K562 (cell line): Measurements from ENCODE around the gene NUP153. TPM values are rescaled to one million over a fixed set of nuclear protein-coding genes. Genes with fewer than 3 reads are reported as not detected.
A peak's percentile ranks its signal among the peaks of the same experiment; 100 is the strongest.

ENCODE experiments used
- ATAC-seq: fragments of 200-7000 bp; cut with Tn5 transposase; 3 replicates; pipeline ENCODE4 v1.9.1; 2020; ENCODE audit warnings: moderate library complexity
- BruUV-seq: library from RNA; stranded (reverse); fragments of 400-500 nt; replicated peaks from 2 replicates; lab custom pipeline; 2021; lab: Mats Ljungman, UMichigan
- CTCF ChIA-PET: fragments of 300-600 bp; formaldehyde crosslinking; extraction: SDS; loops from one replicate; lab custom pipeline; 2021; ENCODE audit warnings: low intra/inter-chr PET ratio; lab: Yijun Ruan, JAX
- POLR2A ChIA-PET: fragments of 300-600, 350-650 bp; sonication (Branson Sonifier 250); formaldehyde crosslinking; extraction: SDS; loops from one replicate; lab custom pipeline; 2021; ENCODE audit warnings: antibody characterized with exemption, inconsistent platforms; lab: Yijun Ruan, JAX
- DNase-seq, 4 experiments: peaks; one replicate each; pipeline versions ENCODE4 v3.0.0 to v3.0.0-alpha.2; 2011 to 2018; ENCODE audit warnings: low spot score in 3 of 4, mixed read lengths in 3 of 4; ENCODE audit errors: extremely low read depth in 1 of 4
- FAIRE-seq: peaks from 2 replicates; lab custom pipeline; 2011; peaks lifted over from hg19 to GRCh38; lab: Jason Lieb, UNC
- H2AFZ ChIP-seq: 2 replicates; pipeline ENCODE4 v1.6.0; 2011; ENCODE audit warnings: low read depth, low read length, control low read depth, inconsistent platforms
- H3K27ac ChIP-seq: fragments of 200-600 bp; 3 replicates; pipeline ENCODE4 v1.8.0; 2011; ENCODE audit warnings: low read depth, mild to moderate bottlenecking, control low read depth, inconsistent platforms, low read length, moderate library complexity, mixed read lengths; ENCODE audit errors: extremely low read depth
- H3K27me3 ChIP-seq, 2 experiments: fragments of 300-600 bp in 1 of 2; 2 replicates in 1 of 2; 3 replicates in 1 of 2; pipeline versions ENCODE4 v1.6.0 to v1.8.0; 2011; ENCODE audit warnings: inconsistent platforms in 2 of 2, low read length in 2 of 2, mild to moderate bottlenecking in 1 of 2, mixed read lengths in 1 of 2, moderate library complexity in 1 of 2; ENCODE audit not compliant: control insufficient read depth in 2 of 2, insufficient read depth in 2 of 2
- H3K36me3 ChIP-seq: fragments of 300-600 bp; 3 replicates; pipeline ENCODE4 v1.8.0; 2011; ENCODE audit warnings: mild to moderate bottlenecking, low read length, inconsistent platforms; ENCODE audit not compliant: control insufficient read depth, insufficient read depth
- H3K4me1 ChIP-seq, 2 experiments: fragments of 200-600 bp in 1 of 2; replicated peaks in 1 of 2; 2 replicates in 1 of 2; 3 replicates in 1 of 2; pipeline versions ENCODE4 v1.5.1 to v1.8.0; 2011; ENCODE audit warnings: inconsistent platforms in 2 of 2, low read length in 2 of 2, mild to moderate bottlenecking in 1 of 2, mixed read lengths in 1 of 2, moderate library complexity in 1 of 2; ENCODE audit not compliant: control insufficient read depth in 2 of 2, insufficient read depth in 2 of 2
- H3K4me2 ChIP-seq: 2 replicates; pipeline ENCODE4 v1.6.1; 2011; ENCODE audit warnings: low read length, control low read depth, inconsistent platforms, mixed read lengths; ENCODE audit not compliant: insufficient read depth
- H3K4me3 ChIP-seq: fragments of 200-600 bp; sonication (generic), shearing (Covaris generic); 2 replicates; pipeline ENCODE4 v1.5.1; 2016; ENCODE audit warnings: control low read depth, inconsistent platforms
- H3K79me2 ChIP-seq: fragments of 200-600 bp; 3 replicates; pipeline ENCODE4 v1.8.0; 2011; ENCODE audit warnings: low read length, inconsistent platforms; ENCODE audit not compliant: control insufficient read depth, insufficient read depth
- H3K9ac ChIP-seq, 2 experiments: 2 replicates each; pipeline versions ENCODE4 v1.6.0 to v1.6.1; 2011; ENCODE audit warnings: low read depth in 2 of 2, low read length in 2 of 2, control low read depth in 1 of 2, inconsistent platforms in 1 of 2, mild to moderate bottlenecking in 1 of 2, mixed read lengths in 1 of 2; ENCODE audit not compliant: insufficient read depth in 1 of 2
- H3K9me1 ChIP-seq: one replicate; pipeline ENCODE4 v1.6.0; 2011; ENCODE audit warnings: inconsistent platforms, mild to moderate bottlenecking, low read length, moderate library complexity; ENCODE audit not compliant: control insufficient read depth, insufficient read depth
- H3K9me3 ChIP-seq: replicated peaks from 2 replicates; pipeline ENCODE4 v1.5.1; 2011; ENCODE audit warnings: low read depth, low read length, inconsistent platforms; ENCODE audit not compliant: control insufficient read depth, insufficient read depth
- H4K20me1 ChIP-seq: replicated peaks from 2 replicates; pipeline ENCODE4 v1.6.1; 2011; ENCODE audit warnings: low read length, inconsistent platforms, mixed read lengths; ENCODE audit not compliant: control insufficient read depth, insufficient read depth
- ATF6 ChIP-seq: sonication (generic); formaldehyde crosslinking; IDR thresholded peaks from 2 replicates; pipeline ENCODE4 v1.4.0; 2020; ENCODE audit warnings: mild to moderate bottlenecking, missing genetic modification reagents
- ZNF239 ChIP-seq: fragments of 250-450 bp; sonication (Bioruptor Pico); IDR thresholded peaks from 2 replicates; pipeline ENCODE4 v1.4.0; 2020; ENCODE audit warnings: mild to moderate bottlenecking
- WGBS: fragments of 100-300 bp; shearing (Covaris generic); methylation state at CpG from one replicate; pipeline ENCODE4 v1.1.6; 2016; ENCODE audit warnings: low coverage, mixed read lengths; ENCODE audit not compliant: insufficient coverage; ENCODE audit errors: missing lambda C conversion rate; 5-methylcytosine and 5-hydroxymethylcytosine counted together
- in situ Hi-C: fragments of 300-500 bp; cut with MboI; formaldehyde crosslinking; loops from 4 replicates; pipeline ENCODE4 v1.15.0; 2018; ENCODE audit warnings: inconsistent platforms, mixed read lengths
- intact Hi-C: fragments of 100-400 bp; cut with micrococcal nuclease; formaldehyde crosslinking; loops from 2 replicates; pipeline ENCODE4 v1.14.2; 2022
- polyA plus RNA-seq, 8 experiments: library from polyadenylated mRNA; depleted of rRNA in 4 of 8; stranded (reverse) in 5 of 8; unstranded in 3 of 8; fragments of >200 nt; fragmentation: Nextera tagmentation in 2 of 8; fragmentation: Illumina TruSeq in 1 of 8; extraction: Ambion mirVana in 2 of 8; extraction: Trizol in 1 of 8; gene quantifications; 2 replicates each; pipeline versions ENCODE4 v1.2.1 to v1.2.3, GENCODE V29; 2011 to 2014; ENCODE audit warnings: inconsistent platforms in 1 of 8, missing spikeins in 1 of 8
- total RNA-seq, 7 experiments: library from RNA; depleted of rRNA in 6 of 7; stranded (reverse); fragments of >200 nt in 6 of 7; fragmentation: Illumina TruSeq in 2 of 7; extraction: Trizol in 2 of 7; gene quantifications; 2 replicates each; pipeline versions ENCODE4 v1.2.1 to v1.2.3, GENCODE V29; 2011 to 2021; ENCODE audit warnings: low replicate concordance in 1 of 7

NUP153 gene
- total and polyA plus RNA-seq, 9 of the 15 experiments (the other 6 are each of a cell fraction or from before 2014, with no cell fraction given), result 21.9 to 110 (median 84.8) TPM

DNA sequence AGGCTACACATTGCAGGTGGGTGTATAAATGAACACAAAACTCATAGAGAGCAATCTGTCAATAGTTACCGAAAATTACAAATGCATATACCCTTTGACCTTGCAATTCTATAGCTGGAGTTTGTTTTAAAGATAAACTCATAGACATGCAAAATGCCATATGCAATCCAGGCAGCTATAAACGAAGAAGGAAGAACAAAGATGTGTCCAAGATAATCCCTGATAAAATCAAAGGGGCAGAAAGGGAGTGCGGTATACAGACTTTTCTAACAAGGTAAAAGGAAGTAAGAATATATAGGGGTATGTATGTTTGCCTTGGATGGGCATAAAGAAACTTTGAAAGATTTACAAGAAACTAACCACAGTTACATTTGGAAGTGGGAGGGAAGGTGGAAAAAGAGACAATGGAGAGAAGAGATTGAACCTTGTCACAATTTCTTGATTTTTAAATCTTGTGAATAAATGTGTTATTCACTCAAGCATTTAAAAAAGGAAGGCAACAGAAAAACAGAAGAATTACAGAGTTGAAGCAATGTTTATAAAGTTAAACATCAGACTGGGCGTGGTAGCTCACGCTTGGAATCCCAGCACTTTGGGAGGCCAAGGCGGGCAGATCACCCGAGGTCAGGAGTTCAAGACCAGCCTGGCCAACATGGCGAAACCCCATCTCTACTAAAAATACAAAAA is 76.8 kb downstream of the NUP153 start:
- FAIRE-seq (peak; percentile 58), DNase-seq (no peak), ATAC-seq (no peak)
- Histone ChIP-seq H4K20me1 (0 out of 2 replicates have a peak, but pooled peaks cover 9% of the 10 kb centered on the region), H3K9me1 (no peaks in the 10 kb centered on the region)
- no peak for TF ChIP-seq ATF6
- TF ChIP-seq ZNF239 (CRISPR knock-in tag), result peak; percentile 38; the same call in 1 of the 2 replicates
- TF ChIP-seq, all 486 proteins: peak for 1
- 82% methylated on average over 8 of the region's 8 CpGs for WGBS
- Histone ChIP-seq H3K4me1 (no peaks in the 10 kb centered on the region), H3K4me2 (no peak overlapping the region), H3K27me3 (no peaks in the 10 kb centered on the region), H3K9me3 (no peaks in the 10 kb centered on the region), H3K9ac (no peak overlapping the region), H3K4me3 (no peak overlapping the region), H3K79me2 (peaks cover 87% of the 10 kb centered on the region), H3K27ac (no peak overlapping the region), H3K36me3 (peaks cover 94% of the 10 kb centered on the region), H2AFZ (no peak overlapping the region)
- ChIA-PET CTCF (no interaction called here), POLR2A (interaction anchor here (1.0 to 1.5 kb wide), 3 partner anchors 9 to 20 kb away, joined by 3 to 4 read pairs (median 4); no protein-coding TSS in a partner anchor)
- in situ Hi-C loops, result no loop called here
- BruUV-seq, result no TSS peak
- intact Hi-C loops, result no loop called here
